Stimulated activated CD4-positive, alpha-beta T cell treated with anti-CD3 and anti-CD28 coated beads, TNF-alpha, amount 100 ng/mL, for 48 hours (primary cell): ENCODE results near the gene OTOS.

Experiments used
- DNase-seq, 3 donors: peaks; one replicate each; pipeline ENCODE4 v3.0.0-alpha.2; 2020; ENCODE audit warnings: low read depth in 3 of 3

OTOS gene

DNA sequence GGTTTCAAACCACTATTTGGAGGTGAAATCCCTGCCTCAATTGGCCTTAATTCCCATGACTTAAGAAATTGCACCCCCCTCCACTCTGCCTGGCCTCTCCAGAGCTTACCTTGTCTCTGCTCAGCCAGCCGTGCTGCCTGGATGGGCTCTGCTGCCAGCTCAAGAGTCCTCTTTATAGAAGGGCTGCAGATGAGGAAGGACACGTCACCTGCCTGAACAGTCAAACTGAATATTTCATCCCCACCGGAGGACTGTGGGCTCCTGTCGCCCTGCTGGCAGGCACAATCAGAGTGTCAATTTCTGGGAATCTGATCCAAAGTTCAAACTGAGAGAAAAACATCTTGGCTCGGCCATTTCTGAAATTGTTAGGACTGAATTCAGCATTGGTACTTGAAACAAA, at the start of gene OTOS:
Gene OTOS (minus strand): TSS at position 148 of the 400 bp plus-strand sequence. CDS start 332 bp downstream, outside the sequence.
- no peak for DNase-seq

DNA sequence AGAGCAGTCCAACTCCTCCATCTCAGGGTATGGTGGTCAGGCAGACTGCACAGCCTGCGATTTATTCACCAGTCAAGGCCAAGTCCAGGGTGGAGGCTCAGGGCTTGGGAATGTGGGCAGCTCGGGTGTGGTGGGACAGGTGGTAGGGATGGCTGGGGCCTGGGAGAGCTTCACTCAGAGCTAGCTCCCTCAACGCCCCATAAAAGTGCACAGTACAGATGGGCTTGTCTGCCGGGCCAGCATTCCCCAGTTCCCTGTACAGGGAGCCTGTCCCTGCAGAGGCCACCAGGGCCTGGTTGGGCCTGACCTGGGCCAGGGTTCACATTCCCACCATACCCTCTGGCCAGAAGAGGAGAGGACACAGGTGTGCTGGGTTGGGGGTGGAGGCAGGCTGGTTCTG, 49.2 kb upstream of the OTOS start:
- no peak for DNase-seq

DNA sequence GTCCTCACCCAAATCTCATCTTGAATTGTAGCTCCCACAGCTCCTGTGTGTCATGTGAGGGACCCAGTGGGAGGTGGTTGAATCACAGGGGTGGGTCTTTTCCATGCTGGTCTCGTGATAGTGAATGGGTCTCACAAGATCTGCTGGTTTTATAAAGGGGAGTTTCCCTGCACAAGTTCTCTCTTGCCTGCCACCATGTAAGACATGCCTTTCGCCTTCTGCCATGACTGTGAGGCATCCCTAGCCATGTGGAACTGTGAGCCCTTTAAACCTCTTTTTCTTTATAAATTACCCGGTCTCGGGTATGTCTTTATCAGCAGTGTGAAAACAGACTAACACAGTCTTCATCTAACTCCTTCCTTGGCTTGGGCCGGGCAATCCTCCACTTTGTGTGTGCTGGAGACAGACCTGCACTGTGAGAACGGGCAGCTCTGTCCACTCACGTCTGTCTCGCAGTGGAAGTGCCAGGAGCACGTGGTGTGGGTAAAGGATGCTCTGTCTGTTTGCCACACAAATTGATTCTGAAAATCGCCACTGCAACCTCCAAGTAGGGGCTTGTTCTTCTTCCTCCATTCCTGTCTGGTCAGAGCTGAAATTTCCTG, 47.6 kb upstream of the OTOS start:
- DNase-seq, result no peak

DNA sequence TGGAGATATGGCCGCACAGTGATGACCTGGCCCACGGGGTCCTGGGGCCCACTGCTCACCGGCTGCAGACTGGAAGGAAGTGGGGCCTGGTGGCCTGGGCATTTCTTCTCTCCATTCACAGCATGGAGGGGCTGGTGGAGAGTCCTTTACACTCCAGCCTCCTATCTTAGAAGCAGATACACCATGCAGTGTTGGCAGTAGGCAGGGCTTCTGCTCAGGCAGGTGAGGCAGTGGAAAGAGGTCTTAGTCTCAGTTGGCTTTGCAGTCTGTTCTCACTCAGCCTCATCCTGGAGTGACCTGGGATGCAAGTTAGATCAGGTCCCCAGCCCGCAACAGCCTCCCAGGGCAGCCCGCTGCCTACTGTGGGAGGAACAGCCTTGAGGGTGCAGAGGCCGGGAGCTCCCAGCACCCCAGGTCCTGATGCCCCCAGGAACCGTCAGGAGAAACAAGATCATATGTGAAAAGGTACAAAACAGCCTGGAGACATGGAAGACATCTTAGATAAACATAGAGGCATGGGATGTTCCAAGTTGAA, 45.8 kb upstream of the OTOS start:
- DNase-seq, result no peak

DNA sequence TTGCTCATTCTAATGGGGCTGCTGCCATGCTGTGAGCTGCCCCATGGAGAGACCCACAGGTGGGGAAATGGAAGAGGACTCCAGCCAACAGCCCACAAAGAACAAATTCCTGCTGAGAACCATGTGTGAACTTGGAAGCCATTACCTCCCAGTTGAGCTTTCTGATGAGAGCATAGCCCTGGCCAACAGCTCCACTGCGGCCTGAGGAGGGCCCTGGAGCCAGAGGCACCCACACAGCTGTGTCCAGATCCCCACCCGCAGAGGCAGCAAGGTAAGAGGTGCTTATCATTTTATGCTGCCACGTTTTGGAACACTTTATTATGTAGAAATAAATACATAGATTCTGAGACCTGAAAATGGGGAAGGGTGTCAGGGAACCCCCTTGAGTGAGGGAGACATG, 44.2 kb upstream of the OTOS start:
- DNase-seq, result no peak

DNA sequence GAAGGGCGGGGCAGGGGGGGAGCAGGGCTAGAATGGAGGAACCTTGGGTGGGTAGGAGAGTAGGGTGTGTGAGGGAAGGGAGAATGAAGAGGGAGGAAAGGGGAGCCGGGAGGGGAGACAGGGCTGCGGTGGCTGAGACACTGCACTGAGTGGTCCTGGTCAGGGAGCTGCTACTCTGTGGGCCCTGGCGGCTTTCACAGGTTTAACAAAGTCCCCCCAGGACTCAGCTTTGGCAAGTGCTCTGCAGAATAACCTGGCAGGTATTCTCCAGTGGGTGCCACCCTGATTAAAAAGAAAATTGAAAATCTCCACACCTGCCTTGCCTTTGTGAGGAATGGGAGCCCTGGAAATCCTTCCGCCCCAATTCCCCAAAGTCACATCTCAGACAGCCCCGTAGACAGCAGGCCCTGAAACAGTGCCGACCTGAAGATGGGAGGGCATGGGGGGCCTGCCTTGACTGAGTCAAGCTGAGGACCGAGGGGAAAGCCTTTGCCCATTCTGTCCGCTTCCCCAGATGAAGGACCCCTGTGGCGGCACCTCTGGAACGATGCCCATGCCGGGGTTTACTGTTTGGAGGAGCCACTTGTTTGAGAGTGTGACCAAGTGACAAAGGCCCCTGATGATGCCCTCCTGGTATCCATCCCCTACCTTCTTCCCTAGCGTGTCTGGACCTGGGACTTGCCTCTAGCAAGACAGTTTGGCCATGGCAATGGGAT, 43.6 kb upstream of the OTOS start:
- no peak for DNase-seq

DNA sequence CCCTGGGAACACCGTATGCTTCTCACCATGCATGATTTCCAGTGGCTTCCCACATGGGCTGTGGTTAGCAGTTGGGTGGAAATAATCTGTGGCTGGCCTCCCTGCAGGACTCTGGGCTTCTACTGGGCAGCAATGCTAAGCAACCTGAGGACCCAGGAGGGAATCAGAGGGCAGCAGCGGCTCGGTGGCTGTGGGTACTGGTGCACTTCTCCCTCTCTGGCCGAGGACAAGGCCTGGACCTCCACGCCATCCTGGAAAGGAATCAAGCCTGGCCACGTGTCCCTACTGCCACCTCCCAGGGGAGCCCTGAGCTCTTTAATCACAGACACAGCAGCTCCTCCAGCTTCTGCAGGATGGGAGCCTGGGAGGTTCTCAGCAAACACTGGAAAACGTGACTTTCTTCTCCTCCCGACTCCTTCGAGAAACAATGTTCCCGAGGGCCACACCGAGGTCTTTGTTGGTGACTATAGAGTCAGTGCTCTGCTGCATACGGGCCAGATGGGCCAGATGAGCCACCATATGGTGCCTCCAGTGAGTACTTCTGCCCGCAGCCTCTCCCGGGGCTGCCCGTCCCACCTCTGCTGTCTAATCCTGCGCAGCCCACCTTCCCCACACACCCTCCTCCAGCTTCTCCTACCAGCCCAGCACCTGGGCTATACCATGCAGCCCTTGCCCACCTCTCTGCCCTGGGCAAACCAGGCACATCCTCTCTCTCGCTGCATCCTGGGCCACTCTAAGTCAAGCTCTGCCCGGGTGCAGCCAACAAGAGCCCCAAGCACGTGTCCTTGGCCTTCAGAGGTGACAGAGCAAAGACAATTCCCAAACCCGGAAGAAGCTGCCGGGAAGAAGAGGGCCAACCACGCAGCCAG, 42.8 kb upstream of the OTOS start:
- no peak for DNase-seq

DNA sequence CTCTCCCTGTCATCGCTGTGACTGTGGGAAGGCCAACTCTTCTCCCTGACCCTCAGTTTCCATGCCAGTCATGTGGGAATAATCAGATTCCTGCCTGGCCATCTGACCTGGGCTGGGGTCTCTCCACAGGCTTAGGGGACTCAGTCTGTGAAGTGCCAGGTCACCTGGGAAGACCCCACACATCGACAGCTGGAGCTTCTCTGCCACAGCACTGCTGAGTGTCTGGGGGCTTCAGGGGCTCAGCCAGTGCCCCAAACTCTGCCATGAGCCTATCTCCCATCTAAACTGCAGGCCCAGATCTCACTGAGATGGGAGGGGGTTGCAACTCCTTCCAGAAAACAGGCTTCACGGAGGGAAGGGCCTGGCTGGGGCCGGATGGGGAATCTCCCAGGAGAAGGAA, 42.0 kb upstream of the OTOS start:
- no peak for DNase-seq

DNA sequence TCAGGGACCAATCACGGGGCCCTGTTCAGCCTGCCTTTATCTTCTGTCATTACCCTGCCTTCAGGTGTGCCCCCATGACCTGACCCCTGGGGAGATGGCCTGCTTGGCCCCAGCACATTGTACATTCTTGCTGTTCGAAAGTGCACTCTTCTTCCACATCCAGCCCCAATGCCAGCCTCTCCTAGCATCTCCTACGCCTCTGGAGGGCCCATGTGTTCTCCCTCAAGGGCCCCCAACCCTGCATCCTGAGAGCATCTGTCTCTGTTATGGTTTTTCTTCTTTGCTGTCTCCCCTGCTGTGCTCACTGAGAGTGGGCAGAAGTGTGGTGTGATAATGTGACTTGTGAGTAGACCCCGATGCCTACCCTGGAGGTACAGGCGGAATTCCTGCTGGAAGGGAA, 41.5 kb upstream of the OTOS start:
- DNase-seq, result no peak

DNA sequence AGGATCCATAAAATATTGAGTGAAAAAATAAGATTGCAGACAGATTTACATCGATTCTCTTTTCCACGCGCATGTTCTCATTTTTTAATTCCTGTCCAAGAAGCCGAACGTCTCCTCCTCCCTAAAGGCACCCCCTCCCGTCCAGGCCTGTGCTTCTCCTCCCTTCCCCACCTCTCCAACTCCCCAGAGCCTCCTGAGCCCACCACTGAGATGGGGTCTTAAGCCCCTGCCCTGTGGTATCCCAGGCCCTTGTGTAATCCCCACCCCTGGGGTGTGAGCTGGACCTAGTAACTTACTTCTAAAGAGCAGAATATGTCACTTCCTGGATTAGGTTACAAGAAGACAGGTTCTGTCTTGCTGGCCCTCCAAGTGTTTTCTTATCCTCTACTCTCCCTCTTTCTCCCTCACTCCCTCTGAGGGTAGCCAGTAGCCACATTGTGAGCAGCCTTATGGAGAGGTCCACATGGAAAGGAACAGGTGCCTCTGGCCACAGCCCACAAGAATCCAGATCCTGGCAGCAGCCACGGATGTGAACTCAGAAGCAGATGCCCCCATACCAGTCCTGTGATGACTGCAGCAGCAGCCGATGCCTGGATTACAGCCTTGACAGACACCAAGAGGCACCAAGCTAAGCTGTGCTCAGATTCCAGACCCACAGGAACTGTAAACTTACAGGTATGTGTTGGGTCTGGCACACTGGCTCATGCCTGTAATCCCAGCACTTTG, 39.6 kb upstream of the OTOS start:
- DNase-seq, result no peak

DNA sequence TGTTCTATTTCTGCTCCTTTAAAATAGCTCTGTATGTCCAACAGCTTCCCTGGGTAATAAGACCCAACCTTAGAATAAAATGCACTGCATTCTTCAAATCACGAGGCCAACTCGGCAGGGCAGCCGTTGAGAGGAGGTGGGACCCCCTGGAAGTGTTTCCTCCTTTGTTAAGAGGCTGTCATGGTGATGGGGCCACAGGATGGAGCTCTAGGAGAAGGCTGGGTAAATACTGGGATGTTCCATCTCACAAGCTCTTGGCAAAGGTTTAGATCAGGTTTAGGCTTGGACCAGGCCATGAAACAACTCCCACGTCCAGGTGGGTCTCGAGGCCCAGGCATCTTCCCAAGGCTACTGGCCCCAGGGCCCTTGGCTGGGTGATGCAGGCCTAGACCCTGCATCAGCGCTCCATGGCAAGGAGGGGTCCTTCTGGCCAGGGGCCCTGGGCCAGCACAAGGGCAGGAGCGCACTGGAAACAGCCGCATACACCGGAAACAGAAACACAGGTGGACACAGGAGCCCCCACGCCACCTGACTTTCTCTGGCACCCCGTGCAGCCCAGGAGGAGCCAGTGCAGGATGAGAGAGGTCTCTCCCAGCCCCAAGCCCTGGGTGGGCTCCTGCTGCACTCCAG, 38.8 kb upstream of the OTOS start:
- DNase-seq, result no peak

DNA sequence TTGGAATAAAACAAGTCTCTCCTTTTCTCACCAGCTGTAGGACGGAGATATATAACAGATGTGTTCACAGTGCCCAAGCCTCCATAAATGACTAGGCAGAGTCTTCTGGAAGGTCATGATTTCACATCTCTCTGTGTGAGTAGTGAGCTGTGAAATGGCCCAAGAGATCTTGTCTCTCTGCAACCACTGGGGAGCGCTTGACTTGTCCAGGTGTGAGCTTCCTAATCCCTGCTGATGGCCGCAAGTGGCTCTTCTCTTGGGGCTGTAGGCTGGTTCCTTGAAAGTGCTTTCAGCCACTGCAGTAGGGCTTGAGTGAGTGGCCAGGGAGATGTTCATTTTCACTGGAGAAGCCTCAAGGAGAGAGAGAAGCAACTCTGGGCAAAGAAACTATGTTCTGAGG, 38.1 kb upstream of the OTOS start:
- DNase-seq, result no peak

DNA sequence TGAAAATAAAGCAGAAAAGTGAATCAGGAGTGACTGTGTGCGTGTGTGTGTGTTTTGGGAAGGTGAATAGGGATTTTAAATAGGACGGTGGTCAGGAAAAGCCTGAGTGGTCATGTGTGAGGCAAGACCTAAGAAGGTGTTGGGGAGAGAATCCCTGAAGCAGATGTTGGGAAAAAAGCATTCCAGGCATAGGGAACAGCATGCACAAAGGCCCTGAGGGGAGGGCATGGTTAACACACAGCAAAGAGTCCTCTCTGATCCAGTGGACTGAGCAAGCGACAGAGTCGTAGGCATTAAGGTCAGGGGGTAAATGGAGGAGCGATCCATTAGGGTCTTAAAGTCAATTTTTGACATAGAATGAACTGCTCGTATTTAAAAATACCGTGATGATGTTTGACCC, 34.0 kb upstream of the OTOS start:
- DNase-seq, result no peak

DNA sequence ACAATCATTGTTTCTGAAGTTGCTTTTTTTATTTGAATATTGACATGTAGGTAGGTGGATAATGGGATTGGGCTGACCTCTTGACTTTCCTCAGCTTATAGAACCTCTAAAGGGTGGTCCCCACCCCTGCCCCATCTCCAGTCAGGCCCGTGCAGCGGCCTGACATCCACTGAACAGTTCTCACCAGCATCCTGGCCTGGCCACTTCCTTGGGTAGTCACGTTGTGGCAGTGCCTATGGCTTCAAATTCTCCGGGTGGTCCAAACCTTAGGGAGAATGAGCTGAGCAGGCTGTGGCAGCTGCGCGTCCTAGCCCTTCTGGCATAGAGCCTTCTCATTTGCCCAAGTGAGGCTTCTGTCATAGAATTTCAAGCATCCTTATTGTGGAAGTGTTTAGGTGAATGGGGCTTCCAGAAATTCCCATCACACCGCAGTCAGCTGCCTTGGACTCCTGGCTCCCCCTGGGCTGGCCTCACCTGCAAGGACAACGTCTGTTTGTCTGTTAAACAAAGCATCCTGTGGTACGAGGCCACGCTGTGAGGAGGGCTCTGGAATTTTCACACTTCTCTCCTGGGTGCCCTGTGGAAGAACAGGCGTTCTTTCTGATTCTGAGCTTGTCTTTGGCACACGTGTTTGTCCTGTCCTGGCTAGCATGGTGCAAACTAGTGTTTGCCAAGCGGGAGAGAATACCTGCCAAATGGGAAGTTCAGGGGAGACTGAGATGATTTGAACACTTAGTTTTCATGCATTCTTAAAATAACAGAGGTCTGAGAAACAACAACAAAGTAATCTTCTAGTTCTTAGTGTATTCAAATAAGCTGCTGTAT, 31.8 kb upstream of the OTOS start:
- no peak for DNase-seq

DNA sequence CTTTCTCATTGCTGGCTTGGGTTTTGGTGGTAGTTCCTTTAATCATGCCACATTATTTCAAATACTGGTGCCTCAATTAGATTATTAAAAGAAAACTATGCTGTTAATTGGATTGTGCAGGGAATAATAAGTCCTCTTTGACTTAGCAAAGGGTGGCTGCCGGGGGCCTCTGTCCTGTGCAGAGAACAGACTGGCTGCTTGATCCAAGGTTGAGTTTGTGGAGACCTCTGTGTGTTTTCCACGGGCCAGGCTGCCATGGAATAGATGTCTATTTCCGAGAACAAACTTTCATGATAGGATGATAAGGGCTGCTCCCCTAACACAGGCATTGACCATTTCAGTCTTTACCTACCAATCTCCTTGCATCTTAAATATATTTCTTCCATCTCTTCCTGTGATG, 30.4 kb upstream of the OTOS start:
- DNase-seq, result no peak

DNA sequence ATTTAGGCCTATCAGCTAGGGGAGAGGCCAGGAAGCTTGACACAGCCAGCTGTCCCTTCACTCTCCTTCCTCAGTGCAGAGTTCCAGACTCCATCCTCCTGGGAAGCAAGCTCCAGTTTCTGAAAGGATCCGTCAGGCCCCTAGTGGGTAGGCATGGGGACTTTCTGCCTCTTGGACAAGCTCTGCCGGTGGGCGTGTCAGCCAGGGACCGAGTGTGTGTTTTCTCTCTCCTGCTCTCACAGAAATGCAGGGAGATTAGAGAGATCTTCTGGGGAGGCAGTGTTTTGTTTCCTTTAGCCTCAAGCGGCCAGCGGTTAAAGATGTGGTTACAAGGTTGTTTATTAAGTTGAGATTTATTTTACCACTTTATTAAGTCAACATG, 29.9 kb upstream of the OTOS start:
- DNase-seq, result no peak

DNA sequence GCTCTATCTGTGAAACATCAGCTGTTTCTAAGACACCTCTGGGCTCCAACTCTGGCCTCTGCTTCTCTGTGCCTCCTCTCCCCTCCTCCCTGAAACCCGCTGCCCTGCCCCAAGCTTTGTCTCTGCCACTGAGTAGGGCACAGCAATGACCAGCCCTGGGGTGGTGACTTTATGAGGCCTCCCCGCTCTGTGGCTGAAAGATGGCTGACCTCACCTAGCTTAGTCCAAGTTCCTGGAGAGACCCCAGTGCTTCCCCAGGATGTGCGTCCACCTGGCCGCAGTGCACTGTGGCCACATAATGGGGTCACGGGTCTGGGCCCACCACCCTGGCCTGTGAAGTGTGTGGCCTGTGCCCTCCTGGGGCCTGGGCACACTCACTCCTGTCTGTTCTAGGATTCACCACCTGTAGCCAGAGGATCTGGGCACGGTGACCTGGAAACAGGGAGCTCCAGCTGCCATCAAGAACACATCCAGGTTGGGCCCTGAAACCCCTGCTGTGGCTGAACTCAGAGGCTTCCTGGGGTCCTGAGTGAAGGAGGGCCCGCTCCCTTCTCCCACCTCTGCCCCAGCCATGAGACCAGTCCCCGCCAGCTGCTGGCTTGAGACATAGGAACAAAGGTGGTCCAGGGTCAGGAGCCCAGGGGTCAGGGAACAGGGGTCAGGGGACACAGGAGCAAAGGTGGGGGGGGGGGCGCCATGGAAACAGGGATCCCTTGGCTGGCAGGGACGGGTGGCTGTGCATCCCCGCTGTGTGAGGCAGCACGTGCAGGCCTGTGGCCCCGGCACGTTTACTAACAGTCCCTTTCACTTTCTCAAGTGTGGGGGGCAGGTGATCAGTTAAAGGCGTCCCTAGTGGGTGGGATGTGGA, 29.3 kb upstream of the OTOS start:
- DNase-seq, result no peak

DNA sequence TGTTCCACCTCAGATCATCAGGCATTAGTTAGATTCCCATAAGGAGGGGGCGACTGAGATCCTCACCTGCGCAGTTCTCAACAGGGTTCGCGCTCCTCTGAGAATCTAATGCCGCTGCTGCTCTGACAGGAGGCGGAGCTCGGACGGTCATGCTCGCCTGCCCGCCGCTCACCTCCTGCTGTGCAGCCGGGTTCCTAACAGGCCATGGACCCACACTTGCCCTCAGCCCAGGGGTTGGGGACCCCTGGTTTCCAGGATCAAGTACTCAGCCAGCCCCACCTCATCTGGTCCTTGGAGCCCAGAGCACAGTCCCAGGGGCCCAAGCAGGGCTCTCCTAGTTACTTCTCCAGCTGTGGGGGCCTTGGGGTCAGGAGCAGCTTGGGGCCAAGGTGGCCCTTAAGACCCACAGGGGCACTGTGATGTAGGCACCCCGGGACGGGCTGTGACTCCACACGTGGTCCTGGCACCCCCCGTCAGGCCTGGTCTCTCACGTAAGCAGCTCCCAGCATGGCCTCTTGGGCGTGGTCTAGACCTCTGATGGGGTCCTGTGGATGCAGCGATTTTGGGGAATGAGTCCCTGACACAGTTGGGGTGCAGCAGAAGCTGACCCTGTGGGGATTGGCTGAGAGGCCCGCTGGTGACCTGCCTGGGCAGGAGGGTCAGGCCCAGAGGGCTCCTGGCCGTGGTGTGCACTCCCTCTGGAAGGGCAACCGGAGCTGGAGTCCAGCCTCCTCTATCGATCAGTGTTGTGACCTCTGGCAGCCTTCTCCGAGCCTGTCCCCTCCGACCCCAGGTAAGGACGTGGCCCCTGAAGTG, 28.3 kb upstream of the OTOS start:
- no peak for DNase-seq

DNA sequence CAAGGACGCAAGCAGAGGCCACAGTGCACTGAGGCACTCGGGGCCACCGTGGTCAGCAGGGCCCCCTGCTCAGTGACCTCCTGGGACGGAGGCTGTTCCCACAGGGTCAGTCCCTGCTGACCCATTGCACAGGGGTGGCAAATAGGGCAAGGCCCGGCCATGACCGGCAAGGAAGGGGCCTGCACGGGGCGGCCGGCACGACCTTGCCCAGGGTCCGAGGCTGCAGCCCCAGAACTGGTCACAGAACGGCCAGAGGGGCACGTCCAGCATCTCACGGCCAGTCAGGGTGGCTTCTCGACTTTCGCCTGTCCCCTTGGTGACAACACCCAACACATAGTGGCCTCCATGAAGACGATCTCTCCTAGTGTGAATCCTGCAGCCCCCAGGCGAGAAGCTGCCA, 27.6 kb upstream of the OTOS start:
- DNase-seq, result no peak
